SK-N-SH (cell line): ENCODE results near the gene OTUD5. TPM values are rescaled to one million over a fixed set of nuclear protein-coding genes. Genes with fewer than 3 reads are reported as not detected.
"Not testable (repeated sequence)": the region's sequence is repeated elsewhere in the genome, so short reads cannot be mapped to it uniquely, and the experiment has no call there.

Experiments
- CTCF ChIA-PET: fragments of 300-600, 350-600 bp; formaldehyde crosslinking; extraction: SDS; loops from one replicate; lab custom pipeline; 2021; lab: Yijun Ruan, JAX
- POLR2A ChIA-PET: fragments of 350-600 bp; sonication (Branson Sonifier 250); formaldehyde crosslinking; extraction: SDS; loops from one replicate; lab custom pipeline; 2020; ENCODE audit warnings: antibody characterized with exemption, inconsistent platforms; lab: Yijun Ruan, JAX
- DNase-seq: peaks from one replicate; pipeline ENCODE4 v3.0.0; 2012
- H2AFZ ChIP-seq: fragments of 200-600 bp; sonication (generic); 2 replicates; pipeline ENCODE4 v1.8.1; 2016; ENCODE audit warnings: antibody characterized with exemption, mild to moderate bottlenecking, low read depth
- H3F3A ChIP-seq: fragments of 200-600 bp; sonication (generic); replicated peaks from 2 replicates; pipeline ENCODE3; 2016; ENCODE audit warnings: antibody characterized with exemption, mild to moderate bottlenecking; ENCODE audit not compliant: insufficient read depth
- H3K27ac ChIP-seq, 2 experiments: fragments of 200-500 bp in 1 of 2; fragments of 200-600 bp in 1 of 2; sonication (Bioruptor generic) in 1 of 2; sonication (generic), shearing (Covaris generic) in 1 of 2; 2 replicates each; pipeline versions ENCODE4 v1.5.1 to v1.6.1; 2014 to 2016; ENCODE audit warnings: low read depth in 2 of 2, inconsistent platforms in 1 of 2, low read length in 1 of 2, mild to moderate bottlenecking in 1 of 2, mixed read lengths in 1 of 2
- H3K27me3 ChIP-seq: fragments of 200-600 bp; sonication (generic), shearing (Covaris generic); 2 replicates; pipeline ENCODE4 v1.6.1; 2016; ENCODE audit warnings: mixed run types; ENCODE audit not compliant: insufficient read depth
- H3K36me3 ChIP-seq, 2 experiments: fragments of 200-500 bp in 1 of 2; fragments of 200-600 bp in 1 of 2; sonication (Bioruptor generic) in 1 of 2; sonication (generic) in 1 of 2; replicated peaks in 1 of 2; 2 replicates each; pipeline versions ENCODE3 to v1.5.1; 2014 to 2016; ENCODE audit warnings: low read length in 1 of 2, mild to moderate bottlenecking in 1 of 2; ENCODE audit not compliant: insufficient read depth in 2 of 2, control insufficient read depth in 1 of 2
- H3K4me1 ChIP-seq, 2 experiments: fragments of 200-500 bp in 1 of 2; fragments of 200-600 bp in 1 of 2; sonication (Bioruptor generic) in 1 of 2; sonication (generic), shearing (Covaris generic) in 1 of 2; 2 replicates each; pipeline versions ENCODE4 v1.5.1 to v1.6.1; 2014 to 2016; ENCODE audit warnings: low read depth in 1 of 2, low read length in 1 of 2, mixed run types in 1 of 2; ENCODE audit not compliant: insufficient read depth in 2 of 2, control insufficient read depth in 1 of 2
- H3K4me2 ChIP-seq: fragments of 200-600 bp; sonication (generic), shearing (Covaris generic); 2 replicates; pipeline ENCODE4 v1.6.1; 2017; ENCODE audit warnings: mixed run types
- H3K4me3 ChIP-seq, 2 experiments: fragments of 200-500 bp in 1 of 2; fragments of 200-600 bp in 1 of 2; sonication (Bioruptor generic) in 1 of 2; sonication (generic), shearing (Covaris generic) in 1 of 2; 2 replicates each; pipeline versions ENCODE4 v1.5.1 to v1.8.1; 2014 to 2016; ENCODE audit warnings: low read depth in 2 of 2, inconsistent platforms in 1 of 2, low read length in 1 of 2, mild to moderate bottlenecking in 1 of 2, mixed read lengths in 1 of 2, moderate library complexity in 1 of 2
- H3K79me2 ChIP-seq: fragments of 200-600 bp; sonication (generic); 2 replicates; pipeline ENCODE4 v1.8.1; 2017; ENCODE audit warnings: mild to moderate bottlenecking; ENCODE audit not compliant: insufficient read depth
- H3K9ac ChIP-seq: fragments of 200-600 bp; sonication (generic); 2 replicates; pipeline ENCODE4 v1.6.1; 2017; ENCODE audit warnings: mixed run types
- H3K9me2 ChIP-seq: fragments of 200-600 bp; sonication (generic); 2 replicates; pipeline ENCODE4 v1.6.1; 2017; ENCODE audit warnings: mixed run types
- H3K9me3 ChIP-seq: fragments of 200-600 bp; sonication (generic); 2 replicates; pipeline ENCODE4 v1.6.1; 2017; ENCODE audit warnings: mixed run types, mild to moderate bottlenecking, moderate library complexity
- H4K20me1 ChIP-seq: fragments of 200-600 bp; sonication (generic); 2 replicates; pipeline ENCODE4 v1.6.1; 2017; ENCODE audit warnings: mild to moderate bottlenecking, mixed run types; ENCODE audit not compliant: insufficient read depth
- EP300 ChIP-seq, 2 experiments: IDR thresholded peaks; 2 replicates each; pipeline versions ENCODE4 v1.4.0 to v1.6.1; 2012; ENCODE audit warnings: borderline replicate concordance in 1 of 2, low read depth in 1 of 2, low read length in 1 of 2
- EZH2phosphoT487 ChIP-seq: fragments of 200-600 bp; sonication (generic); IDR thresholded peaks from 2 replicates; pipeline ENCODE4 v1.6.1; 2017; ENCODE audit warnings: low read depth, mixed run types, mild to moderate bottlenecking, antibody characterized with exemption, moderate library complexity, borderline replicate concordance
- GATA2 ChIP-seq: sonication (generic); formaldehyde crosslinking; IDR thresholded peaks from 2 replicates; pipeline ENCODE4 v1.5.0; 2020; ENCODE audit warnings: mild to moderate bottlenecking, missing genetic modification reagents
- POLR2AphosphoS5 ChIP-seq: IDR thresholded peaks from 2 replicates; pipeline ENCODE4 v1.6.1; 2012; ENCODE audit warnings: low read depth, low read length
- RCOR1 ChIP-seq: fragments of 150-350 bp; IDR thresholded peaks from 2 replicates; pipeline ENCODE4 v1.6.1; 2017; ENCODE audit warnings: antibody characterized with exemption, low read length
- REST ChIP-seq: IDR thresholded peaks from 2 replicates; pipeline ENCODE4 v1.6.1; 2012; ENCODE audit warnings: mild to moderate bottlenecking, low read depth, low read length, moderate library complexity
- TCF12 ChIP-seq: IDR thresholded peaks from 2 replicates; pipeline ENCODE4 v1.4.0; 2012
- WGBS: methylation state at CpG from one replicate; pipeline ENCODE4 v1.1.6; 2017; ENCODE audit warnings: low lambda C conversion rate; 5-methylcytosine and 5-hydroxymethylcytosine counted together
- polyA plus RNA-seq, 3 experiments: library from polyadenylated mRNA; depleted of rRNA; stranded (reverse); fragments of >200 nt; gene quantifications; 2 replicates each; pipeline ENCODE4 v1.2.3, GENCODE V29; 2012

OTUD5 gene
- polyA plus RNA-seq, 1 of the 3 experiments (the other 2 are of a cell fraction), result 90.4 TPM

GRCh38 chrX:48890296-48890925 lies 67.0 kb downstream of the OTUD5 start:
- Histone ChIP-seq H3K27ac (no peak overlapping the region; a peak in 1 of 4 replicates), H3K79me2 (no peaks in the 10 kb centered on the region), H2AFZ (peak overlapping the region; percentile 59; the same call in 1 of the 2 replicates), H3K9ac (peak overlapping the region; percentile 54; the same call in 1 of the 2 replicates), H3K4me3 (peak overlapping the region; percentile 42 to 57; a peak in 3 of 4 replicates), H4K20me1 (no peaks in the 10 kb centered on the region), H3K9me2 (no peaks in the 10 kb centered on the region), H3K27me3 (peaks cover 20% of the 10 kb centered on the region; the same call in 1 of the 2 replicates), H3K4me2 (peak overlapping the region; percentile 76; the same call in 1 of the 2 replicates), H3F3A (peaks cover 3% of the 10 kb centered on the region), H3K36me3 (peaks cover 0 to 2% of the 10 kb centered on the region in 2 experiments), H3K4me1 (peaks cover 0 to 7% of the 10 kb centered on the region in 2 experiments; a peak in 1 of 4 replicates), H3K9me3 (no peaks in the 10 kb centered on the region)
- CTCF ChIA-PET, result no interaction called here
- DNase-seq, result no peak
- TF ChIP-seq REST (no peak), EZH2phosphoT487 (no peak), RCOR1 (no peak), TCF12 (no peak), GATA2 (CRISPR knock-in tag) (no peak), EP300 (IDR thresholded peaks at IDR 0.05; ENCODE audit: borderline replicate concordance in 1 of 2, low read depth in 1 of 2, low read length in 1 of 2) (no peak), POLR2AphosphoS5 (no peak)
- WGBS, result 57% methylated on average over 12 of the region's 15 CpGs
- POLR2A ChIA-PET, result interaction anchor here (1.5 kb wide), 1 partner anchor 21 kb away, joined by 3 read pairs; the partner anchor contains the start of gene SLC35A2

- POLR2A ChIA-PET, H2AFZ ChIP-seq, H4K20me1 ChIP-seq, H3K4me2 ChIP-seq, H3K4me3 ChIP-seq, H3K27ac ChIP-seq, H3K9me2 ChIP-seq, CTCF ChIA-PET, H3F3A ChIP-seq, H3K79me2 ChIP-seq, H3K9me3 ChIP-seq, H3K4me1 ChIP-seq, DNase-seq, H3K9ac ChIP-seq, H3K36me3 ChIP-seq: not testable (repeated sequence)
- H3K27me3 ChIP-seq, result peaks cover 44% of the 10 kb centered on the region; the same call in 1 of the 2 replicates
- 30% methylated on average over 5 of the region's 5 CpGs for WGBS
Observed at GRCh38 chrX:48886586-48886985, 70.8 kb downstream of the OTUD5 start.
